Measurements from ENCODE around the gene ANO7. TPM values are rescaled to one million over a fixed set of nuclear protein-coding genes. Genes with fewer than 3 reads are reported as not detected.

Gene ANO7
- total and polyA plus RNA-seq, 2 of the 8 experiments (the other 6 are each of a cell fraction or from before 2014, with no cell fraction given) = 3.2 to 6.9 TPM

DNA sequence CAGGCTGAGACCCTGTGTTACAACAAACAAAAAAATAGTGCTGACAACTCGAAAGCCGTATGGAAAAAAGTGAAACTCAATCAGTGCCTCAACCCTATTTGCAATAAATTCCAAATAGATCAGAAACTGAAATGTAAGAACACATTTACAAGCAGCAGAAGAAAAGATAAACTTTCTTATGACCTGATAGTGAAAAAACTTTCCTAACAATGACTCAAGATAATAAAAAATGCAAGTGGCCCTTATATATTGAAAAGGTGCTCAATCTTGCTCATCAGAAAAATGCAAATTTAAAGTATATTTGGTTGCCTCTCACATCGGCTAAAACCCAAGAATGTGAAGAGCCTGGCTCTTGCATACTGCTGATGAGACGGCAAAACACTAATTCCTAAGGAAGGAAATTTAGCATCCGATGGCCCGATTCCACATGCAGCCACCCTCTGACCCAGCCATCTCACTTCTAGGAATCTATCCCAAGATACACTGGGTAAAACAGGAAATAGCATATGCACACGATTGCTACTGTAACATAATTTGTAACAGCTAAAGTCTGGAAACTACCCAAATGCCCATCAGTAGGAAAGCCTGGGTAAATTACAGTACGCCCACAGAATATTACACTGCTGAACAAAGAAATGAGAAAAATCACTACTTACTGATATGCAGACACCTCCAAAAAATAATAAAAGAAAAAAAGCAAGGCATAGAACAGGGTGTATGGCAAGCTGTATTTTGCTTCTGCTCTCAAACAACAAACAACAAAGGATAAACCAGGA lies 70.2 kb downstream of the ANO7 start (continued):
- no peak for TF ChIP-seq SIN3A (conservative IDR thresholded peaks at IDR 0.05 in 1 of 2, IDR thresholded peaks at IDR 0.05 in 1 of 2; ENCODE audit: low read depth in 1 of 2, low read length in 2 of 2)
- TF ChIP-seq FOSL1 (IDR thresholded peaks at IDR 0.05; ENCODE audit: insufficient read depth, low read depth, low read length) = no peak
- no peak for TF ChIP-seq SUZ12 (IDR thresholded peaks at IDR 0.05; ENCODE audit: low read length)
- no peak for TF ChIP-seq SP4 (IDR thresholded peaks at IDR 0.05; ENCODE audit: low read length)
- no peak for TF ChIP-seq BACH1 (IDR thresholded peaks at IDR 0.05; ENCODE audit: low read length)
- no peak for TF ChIP-seq JUND (IDR thresholded peaks at IDR 0.05; ENCODE audit: low read length)
- TF ChIP-seq, protein P1, sequence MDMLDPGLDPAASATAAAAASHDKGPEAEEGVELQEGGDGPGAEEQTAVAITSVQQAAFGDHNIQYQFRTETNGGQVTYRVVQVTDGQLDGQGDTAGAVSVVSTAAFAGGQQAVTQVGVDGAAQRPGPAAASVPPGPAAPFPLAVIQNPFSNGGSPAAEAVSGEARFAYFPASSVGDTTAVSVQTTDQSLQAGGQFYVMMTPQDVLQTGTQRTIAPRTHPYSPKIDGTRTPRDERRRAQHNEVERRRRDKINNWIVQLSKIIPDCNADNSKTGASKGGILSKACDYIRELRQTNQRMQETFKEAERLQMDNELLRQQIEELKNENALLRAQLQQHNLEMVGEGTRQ (IDR thresholded peaks at IDR 0.05; ENCODE audit: low read length) = no peak
- TF ChIP-seq, protein P2, sequence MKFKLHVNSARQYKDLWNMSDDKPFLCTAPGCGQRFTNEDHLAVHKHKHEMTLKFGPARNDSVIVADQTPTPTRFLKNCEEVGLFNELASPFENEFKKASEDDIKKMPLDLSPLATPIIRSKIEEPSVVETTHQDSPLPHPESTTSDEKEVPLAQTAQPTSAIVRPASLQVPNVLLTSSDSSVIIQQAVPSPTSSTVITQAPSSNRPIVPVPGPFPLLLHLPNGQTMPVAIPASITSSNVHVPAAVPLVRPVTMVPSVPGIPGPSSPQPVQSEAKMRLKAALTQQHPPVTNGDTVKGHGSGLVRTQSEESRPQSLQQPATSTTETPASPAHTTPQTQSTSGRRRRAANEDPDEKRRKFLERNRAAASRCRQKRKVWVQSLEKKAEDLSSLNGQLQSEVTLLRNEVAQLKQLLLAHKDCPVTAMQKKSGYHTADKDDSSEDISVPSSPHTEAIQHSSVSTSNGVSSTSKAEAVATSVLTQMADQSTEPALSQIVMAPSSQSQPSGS (IDR thresholded peaks at IDR 0.05; ENCODE audit: low read length) = no peak
- TF ChIP-seq, protein P3, sequence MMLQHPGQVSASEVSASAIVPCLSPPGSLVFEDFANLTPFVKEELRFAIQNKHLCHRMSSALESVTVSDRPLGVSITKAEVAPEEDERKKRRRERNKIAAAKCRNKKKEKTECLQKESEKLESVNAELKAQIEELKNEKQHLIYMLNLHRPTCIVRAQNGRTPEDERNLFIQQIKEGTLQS (IDR thresholded peaks at IDR 0.05; ENCODE audit: insufficient read depth, low read depth, low read length) = no peak
- TF ChIP-seq, protein P4, sequence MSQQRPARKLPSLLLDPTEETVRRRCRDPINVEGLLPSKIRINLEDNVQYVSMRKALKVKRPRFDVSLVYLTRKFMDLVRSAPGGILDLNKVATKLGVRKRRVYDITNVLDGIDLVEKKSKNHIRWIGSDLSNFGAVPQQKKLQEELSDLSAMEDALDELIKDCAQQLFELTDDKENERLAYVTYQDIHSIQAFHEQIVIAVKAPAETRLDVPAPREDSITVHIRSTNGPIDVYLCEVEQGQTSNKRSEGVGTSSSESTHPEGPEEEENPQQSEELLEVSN (IDR thresholded peaks at IDR 0.05) = no peak
